ENCODE measurements around the gene ARPP19. TPM values are rescaled to one million over a fixed set of nuclear protein-coding genes. Genes with fewer than 3 reads are reported as not detected.

ARPP19 gene
- total RNA-seq, 2 donors from 2014 or later = 103 to 118 TPM

GRCh38 chr15:52499506-52499905 lies 69.3 kb downstream of the ARPP19 start:
- no peak for DNase-seq (ENCODE audit: low spot score in 2 of 2)
- no peaks in the 10 kb centered on the region for H3K36me3 Mint-ChIP-seq
- ATAC-seq = no peak
- no peak overlapping the region for H3K27ac Mint-ChIP-seq
- H3K9me3 Mint-ChIP-seq = no peaks in the 10 kb centered on the region

DNA sequence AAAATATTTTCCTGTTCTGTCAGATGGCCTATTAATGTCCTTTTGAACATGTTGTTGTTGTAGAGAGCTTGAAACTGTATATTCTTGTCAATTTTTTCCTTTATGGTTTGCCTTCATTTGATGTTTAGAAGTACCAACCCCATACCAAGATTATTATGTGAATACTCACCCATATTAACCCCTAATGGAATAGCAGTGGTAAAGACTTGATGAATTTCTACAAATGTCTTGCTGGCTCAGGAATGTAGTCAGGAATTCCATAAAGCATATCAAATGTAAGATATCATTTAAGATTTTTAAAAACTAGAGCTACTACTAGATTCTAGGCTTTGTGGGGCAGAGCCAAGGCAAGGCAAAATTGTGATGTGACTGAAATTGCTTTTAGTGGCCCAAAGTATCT lies 70.1 kb downstream of the ARPP19 start:
- no peak overlapping the region for H3K27ac Mint-ChIP-seq
- H3K9me3 Mint-ChIP-seq = no peaks in the 10 kb centered on the region
- no peaks in the 10 kb centered on the region for H3K36me3 Mint-ChIP-seq
- no peak for ATAC-seq
- no peak for DNase-seq (ENCODE audit: low spot score in 2 of 2)

Other genes starting within 250 kb of the ARPP19 start
- 10 to 100 TPM; 14.0 to 19.5 TPM for gene MYO5A, start 40.1 kb downstream of the ARPP19 start, total RNA-seq
- 10 to 100 TPM; 26.3 to 36.5 TPM for gene ATOSA, start 110.4 kb upstream of the ARPP19 start, total RNA-seq
- gene ONECUT1, start 221.3 kb upstream of the ARPP19 start, total RNA-seq = not detected

Measured in activated naive CD4-positive, alpha-beta T cell treated with anti-CD3 and anti-CD28 coated beads, Interleukin-2, amount 50 U/mL, for 72 hours (primary cell).